Measurements from ENCODE around the gene IFT52. TPM values are rescaled to one million over a fixed set of nuclear protein-coding genes. Genes with fewer than 3 reads are reported as not detected.
A peak's percentile ranks its signal among the peaks of the same experiment; 100 is the strongest.

IFT52 gene
- total RNA-seq, 1 donor, result 55.8 TPM

- H3K4me3 ChIP-seq (ENCODE audit: low read depth, low read length), result no peak overlapping the region
- TF ChIP-seq, protein P1, sequence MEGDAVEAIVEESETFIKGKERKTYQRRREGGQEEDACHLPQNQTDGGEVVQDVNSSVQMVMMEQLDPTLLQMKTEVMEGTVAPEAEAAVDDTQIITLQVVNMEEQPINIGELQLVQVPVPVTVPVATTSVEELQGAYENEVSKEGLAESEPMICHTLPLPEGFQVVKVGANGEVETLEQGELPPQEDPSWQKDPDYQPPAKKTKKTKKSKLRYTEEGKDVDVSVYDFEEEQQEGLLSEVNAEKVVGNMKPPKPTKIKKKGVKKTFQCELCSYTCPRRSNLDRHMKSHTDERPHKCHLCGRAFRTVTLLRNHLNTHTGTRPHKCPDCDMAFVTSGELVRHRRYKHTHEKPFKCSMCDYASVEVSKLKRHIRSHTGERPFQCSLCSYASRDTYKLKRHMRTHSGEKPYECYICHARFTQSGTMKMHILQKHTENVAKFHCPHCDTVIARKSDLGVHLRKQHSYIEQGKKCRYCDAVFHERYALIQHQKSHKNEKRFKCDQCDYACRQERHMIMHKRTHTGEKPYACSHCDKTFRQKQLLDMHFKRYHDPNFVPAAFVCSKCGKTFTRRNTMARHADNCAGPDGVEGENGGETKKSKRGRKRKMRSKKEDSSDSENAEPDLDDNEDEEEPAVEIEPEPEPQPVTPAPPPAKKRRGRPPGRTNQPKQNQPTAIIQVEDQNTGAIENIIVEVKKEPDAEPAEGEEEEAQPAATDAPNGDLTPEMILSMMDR (IDR thresholded peaks at IDR 0.05; ENCODE audit: insufficient read depth, low read length), result no peak
- no peak for DNase-seq (ENCODE audit: low read depth)
These were observed 96.1 kb downstream of the IFT52 start for GRCh38 chr20:43686820-43687219.

DNA sequence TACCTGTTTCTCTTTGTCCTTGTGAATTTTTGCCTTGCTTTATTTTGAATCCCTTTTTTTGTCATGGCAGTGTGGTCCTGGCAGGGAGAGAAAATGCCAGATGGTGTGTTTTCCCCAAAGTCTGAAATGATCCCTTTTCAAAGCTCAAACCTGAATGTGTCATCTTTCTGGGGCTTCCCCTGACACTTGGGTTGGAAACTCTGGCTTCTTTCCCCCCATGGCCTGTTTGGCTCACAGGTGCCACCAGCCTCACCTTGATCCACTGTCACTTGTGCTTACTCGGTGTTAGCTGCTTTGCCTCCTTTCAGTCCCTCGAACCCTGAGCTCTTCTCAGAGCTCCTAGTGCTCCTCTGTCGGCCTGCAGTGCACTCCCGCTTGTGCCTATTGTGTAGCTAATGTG is 98.4 kb downstream of the IFT52 start:
- no peak overlapping the region for H3K4me3 ChIP-seq (ENCODE audit: low read depth, low read length)
- no peak for DNase-seq (ENCODE audit: low read depth)
- TF ChIP-seq, protein P1 (IDR thresholded peaks at IDR 0.05; ENCODE audit: insufficient read depth, low read length), result no peak

DNA sequence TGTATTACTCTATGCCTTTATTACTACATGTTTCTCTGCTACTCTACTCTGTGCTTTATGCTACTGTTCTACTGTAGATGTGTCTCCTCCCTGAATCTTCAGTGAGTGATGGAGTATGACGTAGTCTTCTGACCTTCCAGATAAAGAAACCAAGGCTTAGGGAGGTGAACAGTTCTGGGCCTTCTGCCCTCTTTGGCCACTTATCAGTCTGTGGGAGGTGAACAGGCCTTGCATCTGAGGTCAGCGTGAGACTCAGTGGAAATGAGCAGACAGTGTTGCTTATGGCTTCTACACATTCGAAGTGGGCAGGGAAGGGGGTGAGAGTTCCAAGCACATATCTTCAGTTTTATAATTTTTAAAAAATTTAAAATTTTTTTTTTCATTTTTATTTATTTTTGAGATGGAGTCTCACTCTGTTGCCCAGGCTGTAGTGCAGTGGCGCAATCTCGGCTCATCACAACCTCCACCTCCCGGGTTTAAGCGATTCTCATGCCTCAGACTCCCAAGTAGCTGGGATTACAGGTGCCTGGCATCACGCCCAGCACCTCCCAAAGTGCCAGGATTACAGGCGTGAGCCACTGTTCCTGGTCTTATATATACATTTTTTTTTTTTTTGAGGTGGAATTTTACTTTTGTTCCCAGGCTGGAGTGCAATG is 100.3 kb downstream of the IFT52 start:
- no peak overlapping the region for H3K4me3 ChIP-seq (ENCODE audit: low read depth, low read length)
- TF ChIP-seq, protein P1 (IDR thresholded peaks at IDR 0.05; ENCODE audit: insufficient read depth, low read length), result no peak
- DNase-seq (ENCODE audit: low read depth), result no peak

- H3K4me3 ChIP-seq (ENCODE audit: low read depth, low read length), result no peak overlapping the region
- DNase-seq (ENCODE audit: low read depth), result peak; percentile 39
- TF ChIP-seq, protein P1 (IDR thresholded peaks at IDR 0.05; ENCODE audit: insufficient read depth, low read length), result peak; percentile 62
These were observed 101.3 kb downstream of the IFT52 start for GRCh38 chr20:43691928-43692524.

GRCh38 chr20:43694763-43695162 is 104.0 kb downstream of the IFT52 start:
- no peak for DNase-seq (ENCODE audit: low read depth)
- H3K4me3 ChIP-seq (ENCODE audit: low read depth, low read length), result no peak overlapping the region
- TF ChIP-seq, protein P1 (IDR thresholded peaks at IDR 0.05; ENCODE audit: insufficient read depth, low read length), result no peak

DNA sequence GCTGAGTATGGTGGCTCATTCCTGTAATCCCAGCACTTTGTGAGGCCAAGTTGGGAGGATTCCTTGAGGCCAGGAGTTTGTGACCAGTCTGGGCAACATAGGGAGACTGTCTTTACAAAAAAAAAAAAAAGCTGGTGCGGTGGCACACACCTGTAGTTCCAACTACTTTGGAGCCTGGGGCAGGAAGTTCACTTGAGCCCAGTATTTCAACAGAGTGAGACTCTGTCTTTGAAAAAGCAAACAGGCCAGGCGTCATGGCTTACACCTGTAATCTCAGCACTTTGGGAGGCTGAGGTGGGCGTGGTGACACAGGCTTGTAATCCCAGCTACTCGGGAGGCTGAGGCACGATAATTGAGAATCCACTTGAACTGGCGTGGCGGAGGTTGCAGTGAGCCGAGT is 104.8 kb downstream of the IFT52 start:
- TF ChIP-seq, protein P1 (IDR thresholded peaks at IDR 0.05; ENCODE audit: insufficient read depth, low read length), result no peak
- H3K4me3 ChIP-seq (ENCODE audit: low read depth, low read length), result no peak overlapping the region
- no peak for DNase-seq (ENCODE audit: low read depth)

Other genes starting within 250 kb of the IFT52 start
- gene SRSF6, start 133.0 kb upstream of the IFT52 start, total RNA-seq (ENCODE audit: low replicate concordance), result 70.8 and 72.0 TPM in 2 replicates
- 8.9 and 13.4 TPM in 2 replicates for gene L3MBTL1, start 83.2 kb upstream of the IFT52 start, total RNA-seq (ENCODE audit: low replicate concordance)
- gene SGK2, start 31.9 kb upstream of the IFT52 start, total RNA-seq (ENCODE audit: low replicate concordance), result 0.09 TPM in 1 of 2 replicates, not detected in the other
- 1.6 and 17.8 TPM in 2 replicates for gene MYBL2, start 76.2 kb downstream of the IFT52 start, total RNA-seq (ENCODE audit: low replicate concordance)
- gene GTSF1L, start 136.1 kb downstream of the IFT52 start, total RNA-seq (ENCODE audit: low replicate concordance), result not detected in 2 replicates